ENCODE measurements around the gene KLK13.

- peak in 3 of 7 experiments; percentile 23 to 67 (median 24) for TF ChIP-seq CTCF (IDR thresholded peaks at IDR 0.05)
- peak in 2 of 3 donors; percentile 63 to 66 for TF ChIP-seq POLR2A (IDR thresholded peaks at IDR 0.05)
Measured at GRCh38 chr19:51108066-51108804, 43.3 kb upstream of the KLK13 start, which contains the start of gene CTU1.
